Measurements from ENCODE around the gene PCYT1A.
"Not testable (repeated sequence)": the region's sequence is repeated elsewhere in the genome, so short reads cannot be mapped to it uniquely, and the experiment has no call there.

PCYT1A gene

GRCh38 chr3:196287440-196288140 lies at the start of gene PCYT1A:
Gene PCYT1A, minus strand, starts transcription at chr3:196287726. Its CDS starts 17,195 bp downstream, at chr3:196270531.
- DNase-seq, result peak; percentile 69

- DNase-seq, result no peak
Observed at GRCh38 chr3:196336319-196337145, 49.0 kb upstream of the PCYT1A start.

- DNase-seq, result no peak
Observed at GRCh38 chr3:196335503-196335948, 48.0 kb upstream of the PCYT1A start.

- no peak for DNase-seq
Observed at GRCh38 chr3:196334982-196335381, 47.5 kb upstream of the PCYT1A start.

GRCh38 chr3:196332168-196332567 lies 44.6 kb upstream of the PCYT1A start:
- DNase-seq, result no peak

- DNase-seq, result no peak
Observed at GRCh38 chr3:196327405-196327804, 39.9 kb upstream of the PCYT1A start.

- DNase-seq, result no peak
Observed at GRCh38 chr3:196326936-196327335, 39.4 kb upstream of the PCYT1A start.

GRCh38 chr3:196323691-196324090 lies 36.2 kb upstream of the PCYT1A start:
- no peak for DNase-seq

GRCh38 chr3:196323016-196323415 lies 35.5 kb upstream of the PCYT1A start:
- DNase-seq, result no peak

GRCh38 chr3:196321162-196321561 lies 33.6 kb upstream of the PCYT1A start:
- DNase-seq, result no peak

- no peak for DNase-seq
Observed at GRCh38 chr3:196320137-196320536, 32.6 kb upstream of the PCYT1A start.

- DNase-seq, result peak; percentile 85
Observed at GRCh38 chr3:196317687-196318467, 30.4 kb upstream of the PCYT1A start, which contains the start of gene DYNLT2B. Gene DYNLT2B, minus strand, starts transcription at chr3:196318240. Its CDS starts 88 bp downstream, at chr3:196318152.

- DNase-seq, result not testable (repeated sequence)
Observed at GRCh38 chr3:196316799-196317686, 29.5 kb upstream of the PCYT1A start.

GRCh38 chr3:196315821-196316220 lies 28.3 kb upstream of the PCYT1A start:
- no peak for DNase-seq

GRCh38 chr3:196314597-196314996 lies 27.1 kb upstream of the PCYT1A start:
- DNase-seq, result no peak

GRCh38 chr3:196314086-196314485 lies 26.6 kb upstream of the PCYT1A start:
- DNase-seq, result not testable (repeated sequence)

GRCh38 chr3:196302960-196303359 lies 15.4 kb upstream of the PCYT1A start:
- DNase-seq, result not testable (repeated sequence)

GRCh38 chr3:196302551-196302950 lies 15.0 kb upstream of the PCYT1A start:
- not testable (repeated sequence) for DNase-seq

- DNase-seq, result no peak
Observed at GRCh38 chr3:196298521-196298920, 11.0 kb upstream of the PCYT1A start.

- no peak for DNase-seq
Observed at GRCh38 chr3:196292286-196292923, 4.9 kb upstream of the PCYT1A start.

- DNase-seq, result no peak
Observed at GRCh38 chr3:196288141-196288460, 575 bp upstream of the PCYT1A start.

- DNase-seq, result peak; percentile 55
Observed at GRCh38 chr3:196287090-196287439, 461 bp downstream of the PCYT1A start.

Data from NK-92 treated with Interleukin-12 subunit alpha and Interleukin-12 subunit beta, amount 100 ng/mL, for 24 hours (cell line).